Measurements from ENCODE around the gene MAPK11.
A peak's percentile ranks its signal among the peaks of the same experiment; 100 is the strongest.

Gene MAPK11

DNA sequence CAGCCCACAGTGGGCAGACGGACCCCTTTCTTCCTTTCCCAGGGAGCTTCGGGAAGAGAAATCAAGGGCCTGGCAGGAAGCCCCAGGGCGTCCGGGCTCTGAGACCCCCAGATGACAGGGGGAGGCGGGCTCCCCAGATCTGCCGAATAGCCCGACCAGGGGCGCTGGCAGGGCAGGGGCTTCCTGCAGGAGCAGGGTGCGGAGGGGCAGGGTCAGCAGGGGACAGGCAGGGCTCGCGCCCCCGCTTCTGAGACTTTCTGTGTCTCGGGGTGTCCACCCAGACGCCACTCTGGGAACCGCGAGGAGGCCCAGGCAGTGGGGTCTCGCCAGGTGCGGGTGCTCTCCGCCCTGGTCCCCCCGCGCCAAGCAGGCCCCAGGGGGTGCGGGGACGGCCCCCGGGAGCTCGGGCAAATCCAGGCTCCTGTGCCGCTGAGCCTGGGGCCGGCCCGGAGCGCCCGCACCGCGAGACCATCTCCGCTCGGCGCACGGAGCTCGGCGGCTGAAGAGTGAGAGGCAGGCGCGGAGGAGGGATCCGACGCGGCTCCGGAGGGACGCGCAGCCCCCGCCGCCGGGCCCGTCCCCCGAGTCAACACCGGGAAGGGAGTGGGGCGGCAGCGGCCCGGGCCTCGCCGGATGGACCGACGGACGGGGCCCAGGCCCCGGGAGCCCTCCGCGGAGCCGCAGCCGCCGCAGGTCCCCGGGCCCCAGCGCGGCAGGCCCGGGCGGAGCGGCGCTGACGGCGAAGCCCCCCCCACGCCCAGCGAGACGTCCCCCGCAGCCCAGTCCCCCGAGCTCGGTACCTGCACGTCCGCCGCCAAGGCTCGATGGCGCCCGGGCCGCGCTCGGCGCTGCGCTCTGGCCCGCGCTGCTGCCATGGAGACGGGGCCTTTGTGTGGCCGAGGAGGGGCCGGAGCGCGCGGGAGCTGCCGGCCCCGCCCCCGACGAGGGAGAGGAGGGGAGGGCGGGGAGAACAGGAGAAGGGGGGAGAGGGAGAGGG, 36.9 kb upstream of the MAPK11 start, which contains the start of gene PLXNB2:
PLXNB2 (minus strand) TSS at position 894 of the 997 bp plus-strand sequence. CDS start 17,062 bp downstream, outside the sequence.
- Histone ChIP-seq H4K91ac (ENCODE audit: low read length) (peak within 1 kb of the TSS; percentile 99), H3K9ac (ENCODE audit: low read length) (peak within 1 kb of the TSS; percentile 97), H3K23ac (ENCODE audit: low read length in 2 of 2) (peak within 1 kb of the TSS; percentile 66 to 73), H3K9me3 (ENCODE audit: control insufficient read depth, low read length) (no peaks in the 10 kb centered on the region), H3K4me3 (ENCODE audit: insufficient read depth in 1 of 2, low read depth in 1 of 2, low read length in 2 of 2) (peak within 1 kb of the TSS; percentile 89 to 90), H2BK5ac (ENCODE audit: low read depth, low read length, poor library complexity, severe bottlenecking) (peak within 1 kb of the TSS; percentile 78), H2BK120ac (ENCODE audit: low read depth, low read length) (peak within 1 kb of the TSS; percentile 96), H3K4me2 (ENCODE audit: low read length, poor library complexity, severe bottlenecking) (peak within 1 kb of the TSS; percentile 63), H2AFZ (ENCODE audit: low read depth, low read length) (no peak within 1 kb of the TSS), H3K27ac (ENCODE audit: low read length, poor library complexity, severe bottlenecking) (peak within 1 kb of the TSS; percentile 97), H3K36me3 (ENCODE audit: control insufficient read depth in 1 of 2, insufficient read depth in 2 of 2, low read depth in 1 of 2, low read length in 2 of 2) (peaks cover 2 to 36% of the 10 kb centered on the region in 2 experiments), H3K79me1 (replicated peaks; ENCODE audit: low read length, poor library complexity, severe bottlenecking) (no peaks in the 10 kb centered on the region), H2BK15ac (ENCODE audit: low read depth, poor library complexity, severe bottlenecking) (peak within 1 kb of the TSS; percentile 85), H2BK12ac (ENCODE audit: low read length in 2 of 2) (peak within 1 kb of the TSS; percentile 98 to 100), H3K14ac (ENCODE audit: low read length in 2 of 2) (peak within 1 kb of the TSS in 1 of 2 experiments; percentile 96), H4K8ac (ENCODE audit: low read length) (peak within 1 kb of the TSS; percentile 90), H3K4me1 (ENCODE audit: control insufficient read depth, insufficient read depth, low read depth, low read length) (peaks cover 59% of the 10 kb centered on the region), H3K27me3 (ENCODE audit: control insufficient read depth in 1 of 2, insufficient read depth in 1 of 2, low read length in 2 of 2) (no peaks in the 10 kb centered on the region), H3K4ac (ENCODE audit: low read depth in 1 of 2, low read length in 2 of 2) (peak within 1 kb of the TSS; percentile 96 to 99), H3K18ac (ENCODE audit: low read depth in 1 of 2, low read length in 2 of 2) (peak within 1 kb of the TSS; percentile 99), H2AK5ac (ENCODE audit: low read length, severe bottlenecking) (peak within 1 kb of the TSS; percentile 92)
- WGBS, result 1% methylated on average over 59 of the region's 105 CpGs
- DNase-seq, result peak; percentile 81

DNA sequence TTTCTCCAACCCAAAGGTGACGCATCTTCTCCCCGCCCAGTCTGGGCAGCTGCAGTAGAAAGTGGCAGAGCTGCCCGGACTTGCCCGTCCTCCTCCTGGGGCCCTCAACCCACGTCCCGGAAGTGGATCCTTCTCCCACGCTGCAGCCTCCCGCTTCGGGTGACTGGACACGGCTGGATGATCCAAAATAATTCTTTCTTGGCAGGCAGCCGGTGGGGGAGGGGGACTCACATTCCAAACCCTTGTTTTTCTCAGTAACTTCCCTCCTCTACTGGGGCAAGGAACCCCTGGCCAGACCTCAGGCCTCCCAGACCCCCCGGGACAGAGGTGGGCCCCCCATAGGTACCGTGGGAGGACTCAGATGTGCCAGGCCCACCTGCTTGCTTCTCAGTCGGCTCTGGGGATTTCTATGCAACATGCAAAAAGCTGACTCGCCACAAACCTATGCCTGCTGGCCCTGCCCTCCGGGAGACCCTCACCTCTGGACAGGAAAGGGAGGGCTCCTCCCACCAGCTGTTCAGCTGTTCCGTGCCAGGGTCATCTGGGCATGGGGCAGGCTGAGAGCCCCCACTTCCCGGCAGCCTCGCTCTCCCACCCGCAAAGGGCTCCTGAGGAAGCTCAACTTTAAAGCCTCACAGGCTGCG, 35.9 kb upstream of the MAPK11 start:
- Histone ChIP-seq H3K23ac (ENCODE audit: low read length in 2 of 2) (peak overlapping the region in 1 of 2 experiments; percentile 20), H2BK120ac (ENCODE audit: low read depth, low read length) (peak overlapping the region; percentile 96), H2BK15ac (ENCODE audit: low read depth, poor library complexity, severe bottlenecking) (peak overlapping the region; percentile 56), H3K36me3 (ENCODE audit: control insufficient read depth in 1 of 2, insufficient read depth in 2 of 2, low read depth in 1 of 2, low read length in 2 of 2) (peaks cover 4 to 40% of the 10 kb centered on the region in 2 experiments), H4K91ac (ENCODE audit: low read length) (peak overlapping the region; percentile 98), H3K4me1 (ENCODE audit: control insufficient read depth, insufficient read depth, low read depth, low read length) (peaks cover 64% of the 10 kb centered on the region), H2BK5ac (ENCODE audit: low read depth, low read length, poor library complexity, severe bottlenecking) (peak overlapping the region; percentile 93), H3K27me3 (ENCODE audit: control insufficient read depth in 1 of 2, insufficient read depth in 1 of 2, low read length in 2 of 2) (no peaks in the 10 kb centered on the region), H3K4me3 (ENCODE audit: insufficient read depth in 1 of 2, low read depth in 1 of 2, low read length in 2 of 2) (peak overlapping the region; percentile 89 to 90), H3K27ac (ENCODE audit: low read length, poor library complexity, severe bottlenecking) (peak overlapping the region; percentile 97), H3K4me2 (ENCODE audit: low read length, poor library complexity, severe bottlenecking) (peak overlapping the region; percentile 80), H2AK5ac (ENCODE audit: low read length, severe bottlenecking) (peak overlapping the region; percentile 93), H3K9me3 (ENCODE audit: control insufficient read depth, low read length) (no peaks in the 10 kb centered on the region), H2BK12ac (ENCODE audit: low read length in 2 of 2) (peak overlapping the region in 1 of 2 experiments; percentile 86), H3K18ac (ENCODE audit: low read depth in 1 of 2, low read length in 2 of 2) (peak overlapping the region; percentile 98 to 99), H3K14ac (ENCODE audit: low read length in 2 of 2) (peak overlapping the region in 1 of 2 experiments; percentile 93), H3K4ac (ENCODE audit: low read depth in 1 of 2, low read length in 2 of 2) (peak overlapping the region; percentile 94 to 100), H2AFZ (ENCODE audit: low read depth, low read length) (no peak overlapping the region), H3K79me1 (replicated peaks; ENCODE audit: low read length, poor library complexity, severe bottlenecking) (no peaks in the 10 kb centered on the region), H4K8ac (ENCODE audit: low read length) (peak overlapping the region; percentile 88), H3K9ac (ENCODE audit: low read length) (peak overlapping the region; percentile 97)
- 2% methylated on average over 19 of the region's 21 CpGs for WGBS
- DNase-seq, result peak; percentile 90

GRCh38 chr22:50305393-50305922, 35.3 kb upstream of the MAPK11 start:
- Histone ChIP-seq H3K14ac (ENCODE audit: low read length in 2 of 2) (peak overlapping the region in 1 of 2 experiments; percentile 97), H2BK15ac (ENCODE audit: low read depth, poor library complexity, severe bottlenecking) (peak overlapping the region; percentile 83), H2BK5ac (ENCODE audit: low read depth, low read length, poor library complexity, severe bottlenecking) (peak overlapping the region; percentile 93), H4K91ac (ENCODE audit: low read length) (peak overlapping the region; percentile 98), H3K4me2 (ENCODE audit: low read length, poor library complexity, severe bottlenecking) (peak overlapping the region; percentile 40), H3K27me3 (ENCODE audit: control insufficient read depth in 1 of 2, insufficient read depth in 1 of 2, low read length in 2 of 2) (no peaks in the 10 kb centered on the region), H3K18ac (ENCODE audit: low read depth in 1 of 2, low read length in 2 of 2) (peak overlapping the region; percentile 65 to 98), H2BK12ac (ENCODE audit: low read length in 2 of 2) (peak overlapping the region; percentile 97 to 98), H2AK5ac (ENCODE audit: low read length, severe bottlenecking) (peak overlapping the region; percentile 96), H3K23ac (ENCODE audit: low read length in 2 of 2) (peak overlapping the region in 1 of 2 experiments; percentile 56), H3K9me3 (ENCODE audit: control insufficient read depth, low read length) (no peaks in the 10 kb centered on the region), H3K9ac (ENCODE audit: low read length) (peak overlapping the region; percentile 97), H3K4me1 (ENCODE audit: control insufficient read depth, insufficient read depth, low read depth, low read length) (peaks cover 69% of the 10 kb centered on the region), H4K8ac (ENCODE audit: low read length) (peak overlapping the region; percentile 74), H2BK120ac (ENCODE audit: low read depth, low read length) (peak overlapping the region; percentile 96), H3K4me3 (ENCODE audit: insufficient read depth in 1 of 2, low read depth in 1 of 2, low read length in 2 of 2) (peak overlapping the region; percentile 32 to 89), H3K4ac (ENCODE audit: low read depth in 1 of 2, low read length in 2 of 2) (peak overlapping the region; percentile 33 to 68), H2AFZ (ENCODE audit: low read depth, low read length) (no peak overlapping the region), H3K36me3 (ENCODE audit: control insufficient read depth in 1 of 2, insufficient read depth in 2 of 2, low read depth in 1 of 2, low read length in 2 of 2) (peaks cover 8 to 46% of the 10 kb centered on the region in 2 experiments), H3K79me1 (replicated peaks; ENCODE audit: low read length, poor library complexity, severe bottlenecking) (no peaks in the 10 kb centered on the region), H3K27ac (ENCODE audit: low read length, poor library complexity, severe bottlenecking) (peak overlapping the region; percentile 92)
- WGBS, result 88% methylated on average over 13 of the region's 14 CpGs
- DNase-seq, result no peak
